ENCODE measurements around the gene HMGN1. TPM values are rescaled to one million over a fixed set of nuclear protein-coding genes. Genes with fewer than 3 reads are reported as not detected.

Gene HMGN1
- total RNA-seq, 1 experiment from 2014 or later: 516 TPM

DNA sequence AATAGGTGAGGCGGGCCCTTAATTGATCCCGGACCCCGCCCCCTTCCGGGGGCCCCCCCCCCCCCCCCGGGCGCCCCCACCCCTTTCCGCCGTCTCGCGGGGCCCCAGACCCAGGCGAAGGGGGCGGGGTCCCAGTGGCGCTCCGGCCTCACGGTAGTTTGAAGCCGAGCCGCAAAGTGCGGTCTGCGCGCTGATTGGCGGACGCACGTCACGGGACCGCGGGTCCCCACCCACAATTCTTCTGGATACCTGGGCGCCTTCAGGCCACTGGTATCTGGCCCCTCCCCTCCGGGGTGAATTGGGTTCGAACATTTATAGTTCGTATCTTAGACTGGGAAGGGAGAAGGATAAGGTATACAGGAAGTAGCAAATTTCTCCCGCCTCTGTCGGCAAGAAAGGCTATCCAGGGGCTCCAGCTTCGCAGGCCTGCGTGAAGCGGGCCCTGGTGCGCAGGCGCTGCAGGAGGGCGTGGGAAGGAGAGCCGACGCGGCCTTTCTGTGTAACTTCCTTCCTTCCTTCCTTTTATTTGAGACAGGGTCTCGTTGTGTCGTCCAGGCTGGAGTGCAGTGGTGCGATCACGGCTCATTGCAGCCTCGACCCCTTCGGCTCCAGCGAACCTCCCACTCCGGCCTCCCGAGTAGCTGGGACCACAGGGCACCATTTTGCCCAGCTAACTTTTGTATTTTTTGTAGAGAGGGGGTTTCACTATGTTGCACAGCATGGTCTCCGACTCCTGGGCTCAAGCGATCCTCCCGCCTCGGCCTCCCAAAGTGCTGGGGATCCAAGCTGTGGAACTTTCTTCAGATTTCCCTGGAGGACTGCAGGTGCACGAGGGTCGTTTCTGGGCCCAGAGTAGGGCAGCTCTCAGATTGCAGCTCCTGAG lies 564 bp upstream of the HMGN1 start:
- Histone ChIP-seq H2BK120ac (ENCODE audit: low read depth, low read length, poor library complexity, severe bottlenecking) (no peak overlapping the region), H3K4me1 (ENCODE audit: insufficient read depth, low read length) (peaks cover 8% of the 10 kb centered on the region; the same call in 1 of the 2 replicates), H3K14ac (ENCODE audit: insufficient read depth, low read length) (peak overlapping the region; percentile 59; the same call in 1 of the 2 replicates), H3K56ac (ENCODE audit: insufficient read length, low read depth, low read length) (no peak overlapping the region), H2AK5ac (ENCODE audit: insufficient read length, low read length) (no peak overlapping the region), H3K23ac (ENCODE audit: insufficient read length, low read depth, low read length) (no peak overlapping the region), H3K9me3 (ENCODE audit: control insufficient read depth, low read depth, low read length) (no peaks in the 10 kb centered on the region), H2BK20ac (ENCODE audit: low read depth, low read length, poor library complexity, severe bottlenecking) (no peak overlapping the region), H3T11ph (ENCODE audit: low read length) (no peak overlapping the region), H4K8ac (replicated peaks; ENCODE audit: insufficient read length, low read depth, low read length) (no peak overlapping the region), H3K4ac (ENCODE audit: low read depth, low read length) (no peak overlapping the region), H3K79me1 (ENCODE audit: insufficient read depth, low read depth, low read length, poor library complexity, severe bottlenecking) (no peaks in the 10 kb centered on the region), H4K20me1 (ENCODE audit: control insufficient read depth, insufficient read depth, insufficient read length) (no peaks in the 10 kb centered on the region), H3K23me2 (ENCODE audit: insufficient read length, low read depth, low read length, poor library complexity, severe bottlenecking) (peaks cover 4% of the 10 kb centered on the region), H3K27ac (ENCODE audit: insufficient read length, low read depth, low read length) (peak overlapping the region; percentile 32), H3K79me2 (ENCODE audit: insufficient read depth, low read length) (peaks cover 14% of the 10 kb centered on the region), H4K5ac (ENCODE audit: insufficient read length, low read depth, low read length) (no peak overlapping the region), H3K4me2 (ENCODE audit: insufficient read depth, insufficient read length, low read length) (peak overlapping the region; percentile 74), H4K91ac (ENCODE audit: insufficient read length, low read depth, low read length) (no peak overlapping the region), H3K9ac (ENCODE audit: extremely low read depth, insufficient read length, low read length) (peak overlapping the region; percentile 67), H2BK5ac (ENCODE audit: insufficient read length, low read length) (no peak overlapping the region), H2BK12ac (ENCODE audit: insufficient read length, low read depth, low read length) (no peak overlapping the region), H2AFZ (ENCODE audit: low read length) (no peak overlapping the region), H3K18ac (ENCODE audit: insufficient read length, low read depth, low read length) (peak overlapping the region; percentile 69), H3K27me3 (ENCODE audit: insufficient read depth, low read length) (no peaks in the 10 kb centered on the region), H2BK15ac (ENCODE audit: low read depth, low read length) (no peak overlapping the region)
- DNase-seq: peak; percentile 98
- Mint-ChIP-seq H3K4me1 (peaks cover 39 to 47% of the 10 kb centered on the region in 2 experiments), H3K36me3 (ENCODE audit: insufficient read depth in 1 of 3, low read depth in 3 of 3) (peaks cover 25 to 35% (median 34%) of the 10 kb centered on the region in 3 experiments; a peak in 6 of 7 replicates), H3K9me3 (no peaks in the 10 kb centered on the region; a peak in 1 of 5 replicates), H3K27ac (peak overlapping the region; percentile 96 to 99 (median 98)), H3K27me3 (ENCODE audit: low read depth) (no peaks in the 10 kb centered on the region), H3K4me3 (peak overlapping the region; percentile 85 to 90)
- WGBS (ENCODE audit: extremely low coverage, insufficient read length, low lambda C conversion rate): no CpG with 5 or more reads among the region's 56 CpGs
- TF ChIP-seq, protein P1, sequence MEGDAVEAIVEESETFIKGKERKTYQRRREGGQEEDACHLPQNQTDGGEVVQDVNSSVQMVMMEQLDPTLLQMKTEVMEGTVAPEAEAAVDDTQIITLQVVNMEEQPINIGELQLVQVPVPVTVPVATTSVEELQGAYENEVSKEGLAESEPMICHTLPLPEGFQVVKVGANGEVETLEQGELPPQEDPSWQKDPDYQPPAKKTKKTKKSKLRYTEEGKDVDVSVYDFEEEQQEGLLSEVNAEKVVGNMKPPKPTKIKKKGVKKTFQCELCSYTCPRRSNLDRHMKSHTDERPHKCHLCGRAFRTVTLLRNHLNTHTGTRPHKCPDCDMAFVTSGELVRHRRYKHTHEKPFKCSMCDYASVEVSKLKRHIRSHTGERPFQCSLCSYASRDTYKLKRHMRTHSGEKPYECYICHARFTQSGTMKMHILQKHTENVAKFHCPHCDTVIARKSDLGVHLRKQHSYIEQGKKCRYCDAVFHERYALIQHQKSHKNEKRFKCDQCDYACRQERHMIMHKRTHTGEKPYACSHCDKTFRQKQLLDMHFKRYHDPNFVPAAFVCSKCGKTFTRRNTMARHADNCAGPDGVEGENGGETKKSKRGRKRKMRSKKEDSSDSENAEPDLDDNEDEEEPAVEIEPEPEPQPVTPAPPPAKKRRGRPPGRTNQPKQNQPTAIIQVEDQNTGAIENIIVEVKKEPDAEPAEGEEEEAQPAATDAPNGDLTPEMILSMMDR (conservative IDR thresholded peaks at IDR 0.05): no peak

Measured in H9 (cell line).